Measurements from ENCODE around the gene ZNF397. TPM values are rescaled to one million over a fixed set of nuclear protein-coding genes. Genes with fewer than 3 reads are reported as not detected.
A peak's percentile ranks its signal among the peaks of the same experiment; 100 is the strongest.

ZNF397 gene
- total RNA-seq, 1 experiment from 2014 or later, result 35.3 TPM

DNA sequence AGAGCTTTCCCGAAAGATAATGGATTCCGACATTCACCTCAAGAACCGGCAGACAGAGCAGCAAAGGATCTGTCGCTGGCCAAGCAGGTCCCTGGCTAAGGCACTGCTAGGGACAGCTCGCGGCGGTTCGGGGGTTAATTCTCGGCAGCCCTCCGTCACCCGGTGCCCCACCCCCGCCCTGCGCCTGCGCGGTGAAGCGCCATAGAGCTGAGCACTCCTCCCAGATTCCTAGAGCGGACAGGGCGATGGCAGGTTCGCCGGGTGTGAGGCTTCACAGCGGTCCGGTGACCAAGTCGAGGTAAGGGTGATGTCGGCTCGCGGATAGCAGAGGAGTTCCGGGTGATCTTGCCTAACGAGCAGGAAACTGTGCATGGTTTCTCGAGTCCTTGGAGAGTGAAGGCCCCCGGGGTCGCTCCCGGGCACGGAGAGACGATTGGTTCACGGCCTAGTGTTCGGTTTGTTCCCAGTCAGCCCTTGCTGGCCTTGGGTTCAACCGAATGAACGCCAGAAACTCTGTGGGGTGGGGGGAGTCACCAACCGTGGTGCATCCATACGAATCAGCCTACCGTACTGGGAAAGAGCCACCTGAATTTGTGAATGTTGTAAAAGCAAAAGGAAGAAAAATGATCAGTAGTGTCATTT is 49.4 kb downstream of the ZNF397 start, which contains the start of gene ZSCAN30:
Gene ZSCAN30, minus strand, starts transcription at position 136 of the 642 bp plus-strand sequence. CDS start 25,877 bp downstream, outside the sequence.
- peak; percentile 97 for DNase-seq
- TF ChIP-seq, protein P1, sequence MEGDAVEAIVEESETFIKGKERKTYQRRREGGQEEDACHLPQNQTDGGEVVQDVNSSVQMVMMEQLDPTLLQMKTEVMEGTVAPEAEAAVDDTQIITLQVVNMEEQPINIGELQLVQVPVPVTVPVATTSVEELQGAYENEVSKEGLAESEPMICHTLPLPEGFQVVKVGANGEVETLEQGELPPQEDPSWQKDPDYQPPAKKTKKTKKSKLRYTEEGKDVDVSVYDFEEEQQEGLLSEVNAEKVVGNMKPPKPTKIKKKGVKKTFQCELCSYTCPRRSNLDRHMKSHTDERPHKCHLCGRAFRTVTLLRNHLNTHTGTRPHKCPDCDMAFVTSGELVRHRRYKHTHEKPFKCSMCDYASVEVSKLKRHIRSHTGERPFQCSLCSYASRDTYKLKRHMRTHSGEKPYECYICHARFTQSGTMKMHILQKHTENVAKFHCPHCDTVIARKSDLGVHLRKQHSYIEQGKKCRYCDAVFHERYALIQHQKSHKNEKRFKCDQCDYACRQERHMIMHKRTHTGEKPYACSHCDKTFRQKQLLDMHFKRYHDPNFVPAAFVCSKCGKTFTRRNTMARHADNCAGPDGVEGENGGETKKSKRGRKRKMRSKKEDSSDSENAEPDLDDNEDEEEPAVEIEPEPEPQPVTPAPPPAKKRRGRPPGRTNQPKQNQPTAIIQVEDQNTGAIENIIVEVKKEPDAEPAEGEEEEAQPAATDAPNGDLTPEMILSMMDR (conservative IDR thresholded peaks at IDR 0.05), result no peak
- no peak within 1 kb of the TSS for H2BK120ac ChIP-seq (ENCODE audit: low read depth, low read length, poor library complexity, severe bottlenecking)
- H3K9me3 ChIP-seq (ENCODE audit: control insufficient read depth, low read depth, low read length), result no peaks in the 10 kb centered on the region
- peak within 1 kb of the TSS; percentile 96 to 97 for H3K4me3 Mint-ChIP-seq
- no peak within 1 kb of the TSS for H4K91ac ChIP-seq (ENCODE audit: insufficient read length, low read depth, low read length)
- no peaks in the 10 kb centered on the region for H3K79me2 ChIP-seq (ENCODE audit: insufficient read depth, low read length)
- no peaks in the 10 kb centered on the region for H3K4me1 ChIP-seq (ENCODE audit: insufficient read depth, low read length)
- H3K79me1 ChIP-seq (ENCODE audit: insufficient read depth, low read depth, low read length, poor library complexity, severe bottlenecking), result peaks cover 3% of the 10 kb centered on the region
- peaks cover 8% of the 10 kb centered on the region for H3K23me2 ChIP-seq (ENCODE audit: insufficient read length, low read depth, low read length, poor library complexity, severe bottlenecking)
- H3K27me3 Mint-ChIP-seq (ENCODE audit: low read depth), result no peaks in the 10 kb centered on the region
- no peak within 1 kb of the TSS for H3T11ph ChIP-seq (ENCODE audit: low read length)
- H3K4me2 ChIP-seq (ENCODE audit: insufficient read depth, insufficient read length, low read length), result peak within 1 kb of the TSS; percentile 90
- WGBS (ENCODE audit: extremely low coverage, insufficient read length, low lambda C conversion rate), result no CpG with 5 or more reads among the region's 41 CpGs
- H3K27ac Mint-ChIP-seq, result peak within 1 kb of the TSS; percentile 97 to 99 (median 98)
- no peak within 1 kb of the TSS for H4K5ac ChIP-seq (ENCODE audit: insufficient read length, low read depth, low read length)
- no peak within 1 kb of the TSS for H2BK5ac ChIP-seq (ENCODE audit: insufficient read length, low read length)
- H2AK5ac ChIP-seq (ENCODE audit: insufficient read length, low read length), result no peak within 1 kb of the TSS
- H2BK12ac ChIP-seq (ENCODE audit: insufficient read length, low read depth, low read length), result no peak within 1 kb of the TSS
- H3K9ac ChIP-seq (ENCODE audit: extremely low read depth, insufficient read length, low read length), result peak within 1 kb of the TSS; percentile 92
- H3K14ac ChIP-seq (ENCODE audit: insufficient read depth, low read length), result peak within 1 kb of the TSS; percentile 26; the same call in 1 of the 2 replicates
- H2BK15ac ChIP-seq (ENCODE audit: low read depth, low read length), result no peak within 1 kb of the TSS
- H3K4me1 Mint-ChIP-seq, result peaks cover 14 to 18% of the 10 kb centered on the region in 2 experiments
- no peak within 1 kb of the TSS for H3K56ac ChIP-seq (ENCODE audit: insufficient read length, low read depth, low read length)
- H3K23ac ChIP-seq (ENCODE audit: insufficient read length, low read depth, low read length), result no peak within 1 kb of the TSS
- no peaks in the 10 kb centered on the region for H4K20me1 ChIP-seq (ENCODE audit: control insufficient read depth, insufficient read depth, insufficient read length)
- H2AFZ ChIP-seq (ENCODE audit: low read length), result no peak within 1 kb of the TSS
- no peak within 1 kb of the TSS for H2BK20ac ChIP-seq (ENCODE audit: low read depth, low read length, poor library complexity, severe bottlenecking)
- no peaks in the 10 kb centered on the region for H3K27me3 ChIP-seq (ENCODE audit: insufficient read depth, low read length)
- peaks cover 24 to 29% of the 10 kb centered on the region in 2 experiments for H3K9me3 Mint-ChIP-seq
- peaks cover 17 to 48% (median 34%) of the 10 kb centered on the region in 3 experiments for H3K36me3 Mint-ChIP-seq (ENCODE audit: insufficient read depth in 1 of 3, low read depth in 3 of 3)
- H3K18ac ChIP-seq (ENCODE audit: insufficient read length, low read depth, low read length), result peak within 1 kb of the TSS; percentile 16
- H4K8ac ChIP-seq (replicated peaks; ENCODE audit: insufficient read length, low read depth, low read length), result no peak within 1 kb of the TSS
- H3K27ac ChIP-seq (ENCODE audit: insufficient read length, low read depth, low read length), result no peak within 1 kb of the TSS
- no peak within 1 kb of the TSS for H3K4ac ChIP-seq (ENCODE audit: low read depth, low read length)

Measured in H9 (cell line).